Measurements from ENCODE around the gene CUBN. TPM values are rescaled to one million over a fixed set of nuclear protein-coding genes. Genes with fewer than 3 reads are reported as not detected.

The CUBN gene
- total RNA-seq, 1 experiment from 2014 or later: 0.46 TPM

DNA sequence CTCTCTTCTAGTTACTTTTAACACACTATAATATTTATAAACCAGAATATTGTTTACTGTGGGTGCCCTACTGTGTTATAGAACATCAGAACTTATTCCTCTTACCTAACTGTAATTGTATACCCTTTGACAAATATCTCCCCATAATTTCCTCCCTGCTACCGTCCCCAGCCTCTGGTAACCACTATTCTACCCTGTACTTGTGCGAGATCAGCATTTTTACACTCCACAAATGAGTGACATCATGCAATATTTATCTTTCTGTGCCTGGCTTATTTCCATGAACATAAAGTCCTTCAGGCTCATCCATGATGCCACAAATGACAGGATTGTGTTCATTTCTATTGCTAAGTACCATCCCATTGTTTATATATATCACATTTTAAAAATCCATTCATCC, 172.6 kb downstream of the CUBN start:
- Mint-ChIP-seq H3K36me3 (no peaks in the 10 kb centered on the region), H3K4me1 (peaks cover 3% of the 10 kb centered on the region), H3K27me3 (ENCODE audit: low read depth) (no peaks in the 10 kb centered on the region), H3K4me3 (no peak overlapping the region), H3K9me3 (no peaks in the 10 kb centered on the region), H3K27ac (no peak overlapping the region)
- ChIA-PET CTCF (no interaction called here), POLR2A (no interaction called here)
- ATAC-seq (no peak), DNase-seq (ENCODE audit: low spot score) (no peak)
- TF ChIP-seq FOXK1 (CRISPR knock-in tag; IDR thresholded peaks at IDR 0.05): no peak
- no peak for TF ChIP-seq OVOL2 (CRISPR knock-in tag; IDR thresholded peaks at IDR 0.05; ENCODE audit: borderline replicate concordance)
- TF ChIP-seq, protein P1, sequence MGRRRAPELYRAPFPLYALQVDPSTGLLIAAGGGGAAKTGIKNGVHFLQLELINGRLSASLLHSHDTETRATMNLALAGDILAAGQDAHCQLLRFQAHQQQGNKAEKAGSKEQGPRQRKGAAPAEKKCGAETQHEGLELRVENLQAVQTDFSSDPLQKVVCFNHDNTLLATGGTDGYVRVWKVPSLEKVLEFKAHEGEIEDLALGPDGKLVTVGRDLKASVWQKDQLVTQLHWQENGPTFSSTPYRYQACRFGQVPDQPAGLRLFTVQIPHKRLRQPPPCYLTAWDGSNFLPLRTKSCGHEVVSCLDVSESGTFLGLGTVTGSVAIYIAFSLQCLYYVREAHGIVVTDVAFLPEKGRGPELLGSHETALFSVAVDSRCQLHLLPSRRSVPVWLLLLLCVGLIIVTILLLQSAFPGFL (CRISPR knock-in tag; IDR thresholded peaks at IDR 0.05; ENCODE audit: borderline replicate concordance): no peak
- TF ChIP-seq ZNF263 (CRISPR knock-in tag; IDR thresholded peaks at IDR 0.05; ENCODE audit: low read depth): no peak
- TF ChIP-seq, protein P2, sequence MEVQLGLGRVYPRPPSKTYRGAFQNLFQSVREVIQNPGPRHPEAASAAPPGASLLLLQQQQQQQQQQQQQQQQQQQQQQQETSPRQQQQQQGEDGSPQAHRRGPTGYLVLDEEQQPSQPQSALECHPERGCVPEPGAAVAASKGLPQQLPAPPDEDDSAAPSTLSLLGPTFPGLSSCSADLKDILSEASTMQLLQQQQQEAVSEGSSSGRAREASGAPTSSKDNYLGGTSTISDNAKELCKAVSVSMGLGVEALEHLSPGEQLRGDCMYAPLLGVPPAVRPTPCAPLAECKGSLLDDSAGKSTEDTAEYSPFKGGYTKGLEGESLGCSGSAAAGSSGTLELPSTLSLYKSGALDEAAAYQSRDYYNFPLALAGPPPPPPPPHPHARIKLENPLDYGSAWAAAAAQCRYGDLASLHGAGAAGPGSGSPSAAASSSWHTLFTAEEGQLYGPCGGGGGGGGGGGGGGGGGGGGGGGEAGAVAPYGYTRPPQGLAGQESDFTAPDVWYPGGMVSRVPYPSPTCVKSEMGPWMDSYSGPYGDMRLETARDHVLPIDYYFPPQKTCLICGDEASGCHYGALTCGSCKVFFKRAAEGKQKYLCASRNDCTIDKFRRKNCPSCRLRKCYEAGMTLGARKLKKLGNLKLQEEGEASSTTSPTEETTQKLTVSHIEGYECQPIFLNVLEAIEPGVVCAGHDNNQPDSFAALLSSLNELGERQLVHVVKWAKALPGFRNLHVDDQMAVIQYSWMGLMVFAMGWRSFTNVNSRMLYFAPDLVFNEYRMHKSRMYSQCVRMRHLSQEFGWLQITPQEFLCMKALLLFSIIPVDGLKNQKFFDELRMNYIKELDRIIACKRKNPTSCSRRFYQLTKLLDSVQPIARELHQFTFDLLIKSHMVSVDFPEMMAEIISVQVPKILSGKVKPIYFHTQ (CRISPR knock-in tag; IDR thresholded peaks at IDR 0.05): no peak
- no peak for TF ChIP-seq GRHL2 (CRISPR knock-in tag; IDR thresholded peaks at IDR 0.05; ENCODE audit: insufficient replicate concordance, severe bottlenecking)
- TF ChIP-seq, protein P3, sequence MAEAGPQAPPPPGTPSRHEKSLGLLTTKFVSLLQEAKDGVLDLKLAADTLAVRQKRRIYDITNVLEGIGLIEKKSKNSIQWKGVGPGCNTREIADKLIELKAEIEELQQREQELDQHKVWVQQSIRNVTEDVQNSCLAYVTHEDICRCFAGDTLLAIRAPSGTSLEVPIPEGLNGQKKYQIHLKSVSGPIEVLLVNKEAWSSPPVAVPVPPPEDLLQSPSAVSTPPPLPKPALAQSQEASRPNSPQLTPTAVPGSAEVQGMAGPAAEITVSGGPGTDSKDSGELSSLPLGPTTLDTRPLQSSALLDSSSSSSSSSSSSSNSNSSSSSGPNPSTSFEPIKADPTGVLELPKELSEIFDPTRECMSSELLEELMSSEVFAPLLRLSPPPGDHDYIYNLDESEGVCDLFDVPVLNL (CRISPR knock-in tag; IDR thresholded peaks at IDR 0.05; ENCODE audit: borderline replicate concordance, low read depth): no peak
- TF ChIP-seq SMAD4 (CRISPR knock-in tag; IDR thresholded peaks at IDR 0.05): no peak
- TF ChIP-seq, protein P4, sequence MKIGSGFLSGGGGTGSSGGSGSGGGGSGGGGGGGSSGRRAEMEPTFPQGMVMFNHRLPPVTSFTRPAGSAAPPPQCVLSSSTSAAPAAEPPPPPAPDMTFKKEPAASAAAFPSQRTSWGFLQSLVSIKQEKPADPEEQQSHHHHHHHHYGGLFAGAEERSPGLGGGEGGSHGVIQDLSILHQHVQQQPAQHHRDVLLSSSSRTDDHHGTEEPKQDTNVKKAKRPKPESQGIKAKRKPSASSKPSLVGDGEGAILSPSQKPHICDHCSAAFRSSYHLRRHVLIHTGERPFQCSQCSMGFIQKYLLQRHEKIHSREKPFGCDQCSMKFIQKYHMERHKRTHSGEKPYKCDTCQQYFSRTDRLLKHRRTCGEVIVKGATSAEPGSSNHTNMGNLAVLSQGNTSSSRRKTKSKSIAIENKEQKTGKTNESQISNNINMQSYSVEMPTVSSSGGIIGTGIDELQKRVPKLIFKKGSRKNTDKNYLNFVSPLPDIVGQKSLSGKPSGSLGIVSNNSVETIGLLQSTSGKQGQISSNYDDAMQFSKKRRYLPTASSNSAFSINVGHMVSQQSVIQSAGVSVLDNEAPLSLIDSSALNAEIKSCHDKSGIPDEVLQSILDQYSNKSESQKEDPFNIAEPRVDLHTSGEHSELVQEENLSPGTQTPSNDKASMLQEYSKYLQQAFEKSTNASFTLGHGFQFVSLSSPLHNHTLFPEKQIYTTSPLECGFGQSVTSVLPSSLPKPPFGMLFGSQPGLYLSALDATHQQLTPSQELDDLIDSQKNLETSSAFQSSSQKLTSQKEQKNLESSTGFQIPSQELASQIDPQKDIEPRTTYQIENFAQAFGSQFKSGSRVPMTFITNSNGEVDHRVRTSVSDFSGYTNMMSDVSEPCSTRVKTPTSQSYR (CRISPR knock-in tag; IDR thresholded peaks at IDR 0.05): no peak
- TF ChIP-seq SP1 (CRISPR knock-in tag; conservative IDR thresholded peaks at IDR 0.05): no peak
- no peak for TF ChIP-seq RELA (CRISPR knock-in tag; IDR thresholded peaks at IDR 0.05; ENCODE audit: borderline replicate concordance)
- TF ChIP-seq NR3C1 (CRISPR knock-in tag; conservative IDR thresholded peaks at IDR 0.05; ENCODE audit: low read depth): no peak
- TF ChIP-seq MYBL2 (CRISPR knock-in tag; IDR thresholded peaks at IDR 0.05): no peak
- TF ChIP-seq TEAD1 (CRISPR knock-in tag; IDR thresholded peaks at IDR 0.05): no peak
- TF ChIP-seq, protein P5, sequence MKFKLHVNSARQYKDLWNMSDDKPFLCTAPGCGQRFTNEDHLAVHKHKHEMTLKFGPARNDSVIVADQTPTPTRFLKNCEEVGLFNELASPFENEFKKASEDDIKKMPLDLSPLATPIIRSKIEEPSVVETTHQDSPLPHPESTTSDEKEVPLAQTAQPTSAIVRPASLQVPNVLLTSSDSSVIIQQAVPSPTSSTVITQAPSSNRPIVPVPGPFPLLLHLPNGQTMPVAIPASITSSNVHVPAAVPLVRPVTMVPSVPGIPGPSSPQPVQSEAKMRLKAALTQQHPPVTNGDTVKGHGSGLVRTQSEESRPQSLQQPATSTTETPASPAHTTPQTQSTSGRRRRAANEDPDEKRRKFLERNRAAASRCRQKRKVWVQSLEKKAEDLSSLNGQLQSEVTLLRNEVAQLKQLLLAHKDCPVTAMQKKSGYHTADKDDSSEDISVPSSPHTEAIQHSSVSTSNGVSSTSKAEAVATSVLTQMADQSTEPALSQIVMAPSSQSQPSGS (CRISPR knock-in tag; IDR thresholded peaks at IDR 0.05; ENCODE audit: borderline replicate concordance, low read depth): no peak

DNA sequence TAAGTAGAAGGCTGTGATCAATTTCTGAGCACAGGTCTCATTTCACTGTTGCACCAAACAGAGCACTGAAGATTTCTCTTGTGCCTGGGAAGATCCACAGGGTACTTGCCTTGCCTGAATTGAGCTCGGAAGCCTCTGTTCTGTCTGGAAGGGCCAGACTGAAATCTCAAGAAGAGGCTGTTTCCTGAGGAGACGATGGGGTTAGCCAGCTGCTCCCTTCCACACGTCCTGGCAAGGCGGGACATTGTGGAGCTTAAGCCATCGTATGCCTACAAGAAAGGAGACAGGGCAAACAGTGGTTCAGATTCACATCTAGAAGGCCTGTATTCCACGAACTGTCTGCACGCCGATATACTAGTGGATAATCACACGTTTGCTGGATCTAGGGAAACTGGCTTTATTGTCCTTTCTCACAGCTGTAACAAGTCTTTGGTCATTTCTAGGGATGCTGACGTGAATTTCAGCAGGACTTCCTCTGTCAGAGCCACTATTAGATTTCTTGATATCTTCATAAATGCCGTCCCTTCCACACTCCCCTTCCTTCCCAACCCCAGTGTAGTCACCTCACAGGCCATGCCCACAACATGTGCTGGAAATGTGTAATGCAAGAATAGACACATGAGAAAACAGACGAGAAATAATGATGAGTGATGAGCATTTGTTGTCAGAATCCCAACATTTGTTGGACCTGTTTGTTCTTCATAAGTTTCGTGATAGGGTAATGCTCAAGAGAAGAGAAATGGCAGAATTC, 175.2 kb downstream of the CUBN start:
- no peaks in the 10 kb centered on the region for H3K9me3 Mint-ChIP-seq
- ChIA-PET POLR2A (no interaction called here), CTCF (no interaction called here)
- H3K4me3 Mint-ChIP-seq: no peak overlapping the region
- no peaks in the 10 kb centered on the region for H3K36me3 Mint-ChIP-seq
- no peaks in the 10 kb centered on the region for H3K27me3 Mint-ChIP-seq (ENCODE audit: low read depth)
- no peak for DNase-seq (ENCODE audit: low spot score)
- H3K27ac Mint-ChIP-seq: no peak overlapping the region
- H3K4me1 Mint-ChIP-seq: peaks cover 23% of the 10 kb centered on the region
- no peak for ATAC-seq
- no peak for TF ChIP-seq ETV6 (CRISPR knock-in tag; IDR thresholded peaks at IDR 0.05)
- no peak for TF ChIP-seq NR3C1 (CRISPR knock-in tag; conservative IDR thresholded peaks at IDR 0.05; ENCODE audit: low read depth)
- TF ChIP-seq ZNF138 (CRISPR knock-in tag; conservative IDR thresholded peaks at IDR 0.05): no peak
- TF ChIP-seq, protein P6, sequence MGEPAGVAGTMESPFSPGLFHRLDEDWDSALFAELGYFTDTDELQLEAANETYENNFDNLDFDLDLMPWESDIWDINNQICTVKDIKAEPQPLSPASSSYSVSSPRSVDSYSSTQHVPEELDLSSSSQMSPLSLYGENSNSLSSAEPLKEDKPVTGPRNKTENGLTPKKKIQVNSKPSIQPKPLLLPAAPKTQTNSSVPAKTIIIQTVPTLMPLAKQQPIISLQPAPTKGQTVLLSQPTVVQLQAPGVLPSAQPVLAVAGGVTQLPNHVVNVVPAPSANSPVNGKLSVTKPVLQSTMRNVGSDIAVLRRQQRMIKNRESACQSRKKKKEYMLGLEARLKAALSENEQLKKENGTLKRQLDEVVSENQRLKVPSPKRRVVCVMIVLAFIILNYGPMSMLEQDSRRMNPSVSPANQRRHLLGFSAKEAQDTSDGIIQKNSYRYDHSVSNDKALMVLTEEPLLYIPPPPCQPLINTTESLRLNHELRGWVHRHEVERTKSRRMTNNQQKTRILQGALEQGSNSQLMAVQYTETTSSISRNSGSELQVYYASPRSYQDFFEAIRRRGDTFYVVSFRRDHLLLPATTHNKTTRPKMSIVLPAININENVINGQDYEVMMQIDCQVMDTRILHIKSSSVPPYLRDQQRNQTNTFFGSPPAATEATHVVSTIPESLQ (CRISPR knock-in tag; IDR thresholded peaks at IDR 0.05): no peak
- TF ChIP-seq, protein P3 (CRISPR knock-in tag; IDR thresholded peaks at IDR 0.05; ENCODE audit: borderline replicate concordance, low read depth): no peak
- TF ChIP-seq, protein P7, sequence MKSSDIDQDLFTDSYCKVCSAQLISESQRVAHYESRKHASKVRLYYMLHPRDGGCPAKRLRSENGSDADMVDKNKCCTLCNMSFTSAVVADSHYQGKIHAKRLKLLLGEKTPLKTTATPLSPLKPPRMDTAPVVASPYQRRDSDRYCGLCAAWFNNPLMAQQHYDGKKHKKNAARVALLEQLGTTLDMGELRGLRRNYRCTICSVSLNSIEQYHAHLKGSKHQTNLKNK (CRISPR knock-in tag; IDR thresholded peaks at IDR 0.05): no peak
- no peak for TF ChIP-seq ATF1 (CRISPR knock-in tag; IDR thresholded peaks at IDR 0.05)
- no peak for TF ChIP-seq HMGA2 (CRISPR knock-in tag; IDR thresholded peaks at IDR 0.05)

Data from WTC11 (cell line).